Measurements from ENCODE around the gene GPC6.

DNA sequence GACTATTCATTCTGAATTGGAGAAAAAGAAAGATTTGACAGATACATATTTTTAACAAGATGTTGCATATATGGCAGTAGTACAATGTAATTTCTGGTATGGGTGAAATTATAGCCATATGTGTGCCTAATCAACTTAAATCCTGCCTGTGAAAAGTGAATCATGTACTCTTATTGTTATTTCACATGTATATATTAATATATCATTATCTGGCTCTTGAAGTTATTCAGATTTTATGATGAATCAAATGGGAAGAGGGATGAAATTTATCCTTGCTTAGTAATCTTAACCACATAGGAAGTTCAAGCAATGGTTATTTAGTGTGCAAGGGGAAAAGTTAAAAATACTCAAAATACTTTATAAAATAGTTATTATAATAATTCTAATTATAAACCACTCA lies 80.5 kb downstream of the GPC6 start:
- TF ChIP-seq POLR2A (IDR thresholded peaks at IDR 0.05) = no peak
- TF ChIP-seq, protein P1, sequence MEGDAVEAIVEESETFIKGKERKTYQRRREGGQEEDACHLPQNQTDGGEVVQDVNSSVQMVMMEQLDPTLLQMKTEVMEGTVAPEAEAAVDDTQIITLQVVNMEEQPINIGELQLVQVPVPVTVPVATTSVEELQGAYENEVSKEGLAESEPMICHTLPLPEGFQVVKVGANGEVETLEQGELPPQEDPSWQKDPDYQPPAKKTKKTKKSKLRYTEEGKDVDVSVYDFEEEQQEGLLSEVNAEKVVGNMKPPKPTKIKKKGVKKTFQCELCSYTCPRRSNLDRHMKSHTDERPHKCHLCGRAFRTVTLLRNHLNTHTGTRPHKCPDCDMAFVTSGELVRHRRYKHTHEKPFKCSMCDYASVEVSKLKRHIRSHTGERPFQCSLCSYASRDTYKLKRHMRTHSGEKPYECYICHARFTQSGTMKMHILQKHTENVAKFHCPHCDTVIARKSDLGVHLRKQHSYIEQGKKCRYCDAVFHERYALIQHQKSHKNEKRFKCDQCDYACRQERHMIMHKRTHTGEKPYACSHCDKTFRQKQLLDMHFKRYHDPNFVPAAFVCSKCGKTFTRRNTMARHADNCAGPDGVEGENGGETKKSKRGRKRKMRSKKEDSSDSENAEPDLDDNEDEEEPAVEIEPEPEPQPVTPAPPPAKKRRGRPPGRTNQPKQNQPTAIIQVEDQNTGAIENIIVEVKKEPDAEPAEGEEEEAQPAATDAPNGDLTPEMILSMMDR (IDR thresholded peaks at IDR 0.05) = no peak

Measured in uterus (tissue), 2 donors.